Measurements from ENCODE around the gene CLNK.

DNA sequence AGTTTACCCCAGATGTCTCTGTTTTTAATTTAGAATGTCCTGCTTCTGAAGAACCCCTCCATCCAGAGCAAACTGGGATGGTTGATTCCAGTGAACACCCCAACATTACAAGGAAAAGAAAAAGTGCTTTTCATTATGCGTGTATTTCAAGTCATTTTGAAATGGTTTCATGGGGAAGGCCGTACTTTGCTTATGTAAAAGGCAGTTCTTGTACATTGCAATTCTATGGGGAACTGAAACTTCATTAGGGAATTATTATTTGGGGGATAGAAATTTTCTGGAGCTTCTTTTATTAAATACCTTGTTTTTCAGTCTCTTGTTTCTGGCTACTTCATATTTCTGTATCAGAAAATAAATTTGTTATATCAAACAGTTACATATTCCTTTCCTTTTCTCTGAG is 130.4 kb downstream of the CLNK start:
- no peak for TF ChIP-seq GATA2 (IDR thresholded peaks at IDR 0.05; ENCODE audit: low read depth, low read length)
- no peak for TF ChIP-seq GATA3 (IDR thresholded peaks at IDR 0.05; ENCODE audit: low read depth, low read length)

All from SH-SY5Y (cell line).